22Rv1 (cell line): ENCODE results near the gene ATG7.

Source experiments
- CTCF ChIP-seq: fragments of 450-650 bp; IDR thresholded peaks from 2 replicates; pipeline ENCODE4 v1.5.1; 2017; ENCODE audit warnings: mild to moderate bottlenecking
- ZFX ChIP-seq: fragments of 450-650 bp; IDR thresholded peaks from 2 replicates; pipeline ENCODE4 v1.6.1; 2017; ENCODE audit warnings: antibody characterized with exemption, borderline replicate concordance

DNA sequence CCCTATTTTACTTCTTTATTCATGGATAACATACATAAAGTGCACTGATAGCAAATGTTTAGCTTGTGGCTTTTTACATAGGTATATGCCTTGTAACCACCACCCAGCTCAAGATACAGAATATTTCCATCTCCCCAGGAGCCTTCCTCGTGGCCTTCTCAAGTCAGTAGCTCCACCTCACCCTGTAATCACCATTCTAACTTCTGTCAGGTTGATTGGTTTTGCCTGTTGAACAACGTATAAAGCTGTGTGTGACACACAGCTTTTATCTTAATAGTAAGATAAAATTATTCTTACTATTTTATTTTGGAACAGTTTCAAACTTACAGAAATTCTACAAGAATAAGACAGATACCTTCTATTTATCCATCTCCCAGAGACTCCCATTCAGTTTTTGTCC is 13.3 kb downstream of the ATG7 start:
- TF ChIP-seq CTCF (no peak), ZFX (no peak)
